Testis (tissue), 3 donors: ENCODE results near the gene COL4A2. TPM values are rescaled to one million over a fixed set of nuclear protein-coding genes. Genes with fewer than 3 reads are reported as not detected.

Experiments used
- DNase-seq: peaks from one replicate; pipeline ENCODE4 v3.0.0-alpha.2; 2019
- H3K27ac ChIP-seq, 2 donors: fragments of 200-600 bp; sonication (generic); one replicate each; pipeline ENCODE4 v1.5.1; 2019
- H3K27me3 ChIP-seq: fragments of 200-600 bp; sonication (generic); one replicate; pipeline ENCODE4 v1.5.1; 2019
- H3K36me3 ChIP-seq: fragments of 200-600 bp; sonication (generic); one replicate; pipeline ENCODE4 v1.5.1; 2017; ENCODE audit warnings: low read depth; ENCODE audit errors: missing control alignments
- H3K4me1 ChIP-seq: fragments of 200-600 bp; sonication (generic); one replicate; pipeline ENCODE4 v1.5.1; 2019
- H3K4me3 ChIP-seq, 2 donors: fragments of 200-600 bp; sonication (generic); one replicate each; pipeline ENCODE4 v1.5.1; 2017 to 2019
- H3K9me3 ChIP-seq: fragments of 200-600 bp; sonication (generic); one replicate; pipeline ENCODE4 v1.5.1; 2017
- CTCF ChIP-seq, 3 experiments: fragments of 450-650 bp in 2 of 3; fragments of 200-600 bp in 1 of 3; sonication (generic) in 1 of 3; IDR thresholded peaks; one replicate each; pipeline ENCODE4 v1.5.1; 2016 to 2019; ENCODE audit warnings: antibody characterized with exemption in 3 of 3, mild to moderate bottlenecking in 2 of 3, moderate library complexity in 1 of 3
- POLR2A ChIP-seq: fragments of 450-650 bp; IDR thresholded peaks from one replicate; pipeline ENCODE4 v1.6.1; 2017; ENCODE audit warnings: antibody characterized with exemption, mild to moderate bottlenecking, moderate library complexity
- WGBS, 2 donors: methylation state at CpG; one replicate each; pipeline ENCODE4 v1.1.5; 2018; 5-methylcytosine and 5-hydroxymethylcytosine counted together
- intact Hi-C: fragments of 100-400 bp; cut with DNase I; formaldehyde crosslinking; loops from one replicate; pipeline ENCODE4 v1.15.1; 2023; ENCODE audit warnings: low total_unique reads
- polyA plus RNA-seq: library from polyadenylated mRNA; stranded (reverse); fragments of 350-450 nt; fragmentation: Illumina TruSeq; extraction: RNeasy Lipid Tissue Mini Kit (QIAGEN cat#74804); gene quantifications from one replicate; pipeline ENCODE4 v1.2.3, GENCODE V29; 2014; ENCODE audit warnings: low read depth, low replicate concordance; ENCODE audit not compliant: insufficient read depth
- total RNA-seq, 2 donors: library from RNA; depleted of rRNA; stranded (reverse); fragments of >200 nt; gene quantifications; one replicate each; pipeline ENCODE4 v1.2.3, GENCODE V29; 2016

The COL4A2 gene
- total and polyA plus RNA-seq, 3 donors from 2014 or later: 69.1 to 89.9 (median 81.0) TPM

DNA sequence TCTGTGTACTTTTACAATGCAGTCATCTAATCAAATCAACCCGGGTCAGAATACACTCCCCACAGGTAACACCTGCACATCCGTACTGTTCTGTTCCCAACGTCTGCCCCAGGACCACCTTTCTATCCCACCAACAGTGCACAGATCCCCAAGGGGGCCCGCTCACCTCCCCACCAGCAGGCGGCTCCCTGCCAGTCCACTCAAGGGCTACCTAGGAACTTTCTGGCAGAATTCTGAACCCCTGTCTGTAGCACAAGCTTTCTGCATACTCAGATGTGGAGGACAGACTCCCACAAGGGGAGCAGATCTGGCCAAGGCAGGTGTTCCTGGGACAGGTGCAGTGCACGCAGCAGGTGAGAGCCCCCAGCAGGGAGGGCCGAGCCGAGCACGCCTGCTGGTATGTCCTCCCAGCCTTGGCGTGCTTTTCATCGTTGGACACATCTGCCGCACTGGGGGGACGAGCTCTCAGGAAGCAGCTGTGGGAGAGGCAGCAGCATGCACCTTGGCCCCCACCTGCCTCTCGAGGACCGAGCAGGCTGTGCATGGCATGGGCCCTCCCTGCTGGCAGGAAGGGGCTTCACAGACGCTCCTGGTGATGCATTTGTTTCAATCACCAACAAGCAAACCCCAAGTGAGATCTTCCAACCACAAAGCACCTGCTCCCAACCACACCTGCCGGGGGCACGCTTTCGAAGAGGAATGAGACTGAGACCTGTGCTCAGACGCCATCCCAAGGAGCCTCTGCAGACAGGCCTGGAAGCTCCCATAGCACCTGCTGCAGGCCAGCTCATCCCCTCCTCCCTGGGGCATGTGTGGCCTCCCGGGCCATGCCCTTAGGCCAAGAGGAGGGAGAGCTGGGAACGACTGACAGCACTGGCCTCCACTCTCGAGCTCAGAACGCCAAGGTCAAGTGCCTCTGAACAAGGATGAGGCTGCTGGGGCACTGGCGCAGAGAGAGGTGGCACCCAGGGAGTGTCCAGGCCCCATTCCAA lies 218.5 kb downstream of the COL4A2 start:
- H3K36me3 ChIP-seq: no peaks in the 10 kb centered on the region
- intact Hi-C loops: no loop called here
- peaks cover 51% of the 10 kb centered on the region for H3K4me1 ChIP-seq
- no peaks in the 10 kb centered on the region for H3K9me3 ChIP-seq
- WGBS, 2 donors: 75 to 78% methylated on average over 13 to 23 of the region's 25 CpGs
- no peak for TF ChIP-seq POLR2A
- TF ChIP-seq CTCF (IDR thresholded peaks at IDR 0.05): no peak
- H3K4me3 ChIP-seq: no peak overlapping the region
- peak; percentile 87 for DNase-seq
- H3K27me3 ChIP-seq: no peaks in the 10 kb centered on the region
- H3K27ac ChIP-seq: no peak overlapping the region

DNA sequence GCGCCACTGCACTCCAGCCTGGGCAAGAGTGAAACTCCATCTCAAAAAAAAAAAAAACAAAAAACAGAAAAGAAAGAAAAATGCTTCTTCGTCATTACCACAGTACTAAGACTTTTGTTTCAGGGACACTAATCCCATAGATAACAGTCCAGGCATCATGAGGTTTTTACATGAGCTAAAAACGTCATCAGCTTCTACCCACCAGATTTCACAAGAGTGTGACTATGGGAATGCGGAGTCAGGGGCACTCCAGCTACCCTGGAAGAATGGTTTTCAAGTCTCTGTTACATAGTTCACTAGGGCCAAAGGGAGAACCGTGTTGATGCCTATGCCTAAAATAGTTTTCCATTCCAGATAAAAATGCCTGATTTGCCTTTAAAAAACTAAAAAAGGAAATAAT lies 221.3 kb downstream of the COL4A2 start:
- no peaks in the 10 kb centered on the region for H3K9me3 ChIP-seq
- intact Hi-C loops: no loop called here
- no peaks in the 10 kb centered on the region for H3K36me3 ChIP-seq
- 38 to 68% methylated on average over 5 of the region's 5 CpGs for WGBS, 2 donors
- DNase-seq: no peak
- no peak overlapping the region for H3K4me3 ChIP-seq
- no peaks in the 10 kb centered on the region for H3K27me3 ChIP-seq
- peaks cover 41% of the 10 kb centered on the region for H3K4me1 ChIP-seq
- peak overlapping the region; percentile 1 to 10 for H3K27ac ChIP-seq
- TF ChIP-seq CTCF (IDR thresholded peaks at IDR 0.05) (no peak), POLR2A (no peak)

DNA sequence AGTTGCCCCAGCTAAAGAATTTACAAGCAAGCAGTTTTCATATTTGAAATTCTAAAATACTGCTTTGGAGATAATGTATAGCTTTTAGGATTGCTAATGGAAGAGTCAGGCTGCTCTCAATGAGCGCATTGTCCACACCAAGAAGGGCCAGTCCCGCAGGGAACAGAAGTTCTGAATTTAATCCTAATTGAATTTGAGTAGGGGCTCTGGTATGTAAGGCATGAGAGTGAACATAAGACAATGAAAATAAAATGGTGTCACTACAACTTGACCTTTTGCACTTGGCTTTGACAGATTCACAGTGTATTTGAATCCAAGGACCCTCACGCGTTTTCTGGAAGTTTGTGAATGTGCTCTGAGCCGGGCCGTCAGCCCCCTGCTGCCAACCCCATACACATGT lies 221.8 kb downstream of the COL4A2 start:
- TF ChIP-seq CTCF (IDR thresholded peaks at IDR 0.05): no peak
- intact Hi-C loops: no loop called here
- DNase-seq: no peak
- Histone ChIP-seq H3K27me3 (no peaks in the 10 kb centered on the region), H3K9me3 (no peaks in the 10 kb centered on the region), H3K27ac (peak overlapping the region; percentile 1 to 10), H3K36me3 (no peaks in the 10 kb centered on the region), H3K4me3 (no peak overlapping the region), H3K4me1 (peaks cover 39% of the 10 kb centered on the region)
- WGBS, 2 donors: 88 to 92% methylated on average over 6 of the region's 6 CpGs

DNA sequence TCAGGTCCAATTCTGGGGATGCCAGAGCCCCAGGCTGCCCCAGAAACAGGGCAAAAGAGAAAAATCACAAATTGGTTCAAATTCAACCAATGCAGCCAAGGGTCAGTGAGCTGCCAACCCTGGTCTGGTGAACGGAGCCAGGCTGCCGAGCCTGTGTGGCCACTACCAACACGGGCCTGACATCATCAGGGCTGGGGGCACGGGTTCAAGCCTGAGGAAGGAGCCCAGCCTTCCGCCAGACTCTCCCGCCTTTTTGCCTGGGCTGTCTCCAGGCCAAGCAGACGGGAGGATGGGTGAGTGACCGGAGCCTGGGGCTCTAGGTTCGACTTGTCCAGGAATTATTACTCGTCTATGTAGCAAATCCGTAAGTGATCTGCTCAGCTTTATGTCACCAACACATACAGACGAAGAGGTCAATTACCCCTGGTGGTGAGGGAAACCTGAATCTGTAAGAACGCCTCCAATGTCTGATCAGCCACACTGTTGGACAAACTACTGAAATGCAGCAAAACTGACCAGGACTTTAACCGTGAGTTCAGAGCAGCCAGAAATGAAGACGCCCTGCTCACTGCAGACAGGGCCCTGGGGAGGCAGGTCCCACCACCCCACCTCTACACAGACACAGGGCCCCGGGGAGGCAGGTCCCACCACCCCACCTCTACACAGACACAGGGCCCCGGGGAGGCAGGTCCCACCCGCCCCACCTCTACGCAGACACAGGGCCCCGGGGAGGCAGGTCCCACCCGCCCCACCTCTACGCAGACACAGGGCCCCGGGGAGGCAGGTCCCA lies 222.6 kb downstream of the COL4A2 start:
- Histone ChIP-seq H3K27me3 (no peaks in the 10 kb centered on the region), H3K27ac (peak overlapping the region; percentile 1 to 10), H3K9me3 (no peaks in the 10 kb centered on the region), H3K4me1 (peaks cover 31% of the 10 kb centered on the region), H3K36me3 (no peaks in the 10 kb centered on the region), H3K4me3 (no peak overlapping the region)
- intact Hi-C loops: no loop called here
- no peak for DNase-seq
- 85 to 95% methylated on average over 8 to 19 of the region's 23 CpGs for WGBS, 2 donors
- TF ChIP-seq CTCF (IDR thresholded peaks at IDR 0.05) (no peak), POLR2A (no peak)
